Lung (tissue), 12 donors: ENCODE data around the gene ASMT. TPM values are rescaled to one million over a fixed set of nuclear protein-coding genes. Genes with fewer than 3 reads are reported as not detected.
"Not testable (repeated sequence)": the region's sequence is repeated elsewhere in the genome, so short reads cannot be mapped to it uniquely, and the experiment has no call there.

ENCODE experiments used
- ATAC-seq: fragments of 200-7000 bp; cut with Tn5 transposase; one replicate; pipeline ENCODE4 v1.9.1; 2020; ENCODE audit warnings: moderate number of reproducible peaks; ENCODE audit not compliant: insufficient read depth, low FRiP score
- DNase-seq, 3 donors: peaks; one replicate each; pipeline ENCODE4 v3.0.0-alpha.2; 2013 to 2017
- H3K27ac ChIP-seq, 2 donors: one replicate each; pipeline ENCODE4 v1.5.1; 2013; ENCODE audit warnings: mild to moderate bottlenecking in 2 of 2, moderate library complexity in 2 of 2, control low read depth in 1 of 2, inconsistent platforms in 1 of 2, low read depth in 1 of 2, low read length in 1 of 2
- H3K27me3 ChIP-seq, 3 donors: one replicate each; pipeline ENCODE4 v1.5.1; 2013; ENCODE audit warnings: low read length in 2 of 3; ENCODE audit not compliant: control insufficient read depth in 3 of 3, insufficient read depth in 3 of 3
- H3K36me3 ChIP-seq, 4 donors: one replicate each; pipeline ENCODE4 v1.5.1; 2013; ENCODE audit warnings: low read length in 4 of 4, mild to moderate bottlenecking in 1 of 4, moderate library complexity in 1 of 4; ENCODE audit not compliant: control insufficient read depth in 4 of 4, insufficient read depth in 4 of 4
- H3K4me1 ChIP-seq, 5 donors: one replicate each; pipeline ENCODE4 v1.5.1; 2013; ENCODE audit warnings: low read length in 5 of 5, mild to moderate bottlenecking in 2 of 5, moderate library complexity in 1 of 5; ENCODE audit not compliant: control insufficient read depth in 5 of 5, insufficient read depth in 5 of 5
- H3K4me3 ChIP-seq: one replicate; pipeline ENCODE4 v1.5.1; 2013; ENCODE audit warnings: mild to moderate bottlenecking, control low read depth, moderate library complexity
- H3K9ac ChIP-seq, 2 donors: one replicate each; pipeline ENCODE4 v1.5.1; 2013; ENCODE audit warnings: low read length in 2 of 2, control low read depth in 1 of 2; ENCODE audit not compliant: insufficient read depth in 1 of 2
- H3K9me3 ChIP-seq, 4 donors: one replicate each; pipeline ENCODE4 v1.5.1; 2013; ENCODE audit warnings: low read length in 3 of 4, mild to moderate bottlenecking in 1 of 4, moderate library complexity in 1 of 4; ENCODE audit not compliant: control insufficient read depth in 4 of 4, insufficient read depth in 3 of 4
- CTCF ChIP-seq: IDR thresholded peaks from 2 replicates; pipeline ENCODE4 v1.5.1; 2012; ENCODE audit warnings: mild to moderate bottlenecking; ENCODE audit errors: control extremely low read depth, extremely low read depth
- WGBS, 2 donors: extraction: QIAGEN DNeasy Blood & Tissue Kit; methylation state at CpG; one replicate each; pipeline ENCODE4 v1.1.7; 2013; 5-methylcytosine and 5-hydroxymethylcytosine counted together
- polyA plus RNA-seq, 2 donors: library from polyadenylated mRNA; stranded (reverse); fragments of 200-250 nt; gene quantifications; one replicate each; pipeline ENCODE4 v1.2.1, GENCODE V29; 2013
- total RNA-seq, 2 donors: library from RNA; depleted of rRNA in 1 of 2; stranded (reverse); fragments of >200 nt in 1 of 2; gene quantifications; one replicate each; pipeline ENCODE4 v1.2.1, GENCODE V29; 2014 to 2021
- donor health status: control.
- donor health status: control.
- donor health status: Bipolar disorder and iron deficiency.
- donor health status: healthy.
- donor health status: DM: yes; HTN: yes; CAD: no.

Gene ASMT
- total and polyA plus RNA-seq, 4 donors = 0.09 to 0.63 (median 0.31) TPM

- 65 to 71% methylated on average over 4 of the region's 4 CpGs for WGBS, 2 donors
- Histone ChIP-seq H3K4me3 (no peak overlapping the region), H3K9me3 (no peaks in the 10 kb centered on the region), H3K4me1 (no peaks in the 10 kb centered on the region), H3K27me3 (no peaks in the 10 kb centered on the region), H3K9ac (no peak overlapping the region), H3K36me3 (peaks cover 0 to 1% (median 0%) of the 10 kb centered on the region in 4 donors), H3K27ac (no peak overlapping the region)
- TF ChIP-seq CTCF = no peak
- ATAC-seq = no peak
- DNase-seq = no peak
Observed at GRCh38 chrX:1618689-1619088, 3.8 kb downstream of the ASMT start.

GRCh38 chrX:1623691-1624090, 8.8 kb downstream of the ASMT start:
- no peaks in the 10 kb centered on the region for H3K4me1 ChIP-seq
- no peaks in the 10 kb centered on the region for H3K9me3 ChIP-seq
- WGBS, 2 donors = 79 to 84% methylated on average over 21 of the region's 21 CpGs
- no peak overlapping the region for H3K9ac ChIP-seq
- DNase-seq = no peak
- no peak for TF ChIP-seq CTCF
- no peak for ATAC-seq
- no peaks in the 10 kb centered on the region for H3K27me3 ChIP-seq
- peaks cover 0 to under 1% (median 0%) of the 10 kb centered on the region in 4 donors for H3K36me3 ChIP-seq
- no peak overlapping the region for H3K27ac ChIP-seq
- H3K4me3 ChIP-seq = no peak overlapping the region

- not testable (repeated sequence) for H3K36me3 ChIP-seq, H3K4me3 ChIP-seq, H3K27ac ChIP-seq, H3K9me3 ChIP-seq, ATAC-seq, DNase-seq, H3K9ac ChIP-seq, H3K27me3 ChIP-seq, H3K4me1 ChIP-seq
- 86 to 92% methylated on average over 14 of the region's 14 CpGs for WGBS, 2 donors
Observed at GRCh38 chrX:1624158-1624860, 9.4 kb downstream of the ASMT start.

- H3K27ac ChIP-seq = not testable (repeated sequence)
Observed at GRCh38 chrX:1624861-1625215, 10.0 kb downstream of the ASMT start.

More at GRCh38 chrX:1624861-1625215, 10.0 kb downstream of the ASMT start:
- H3K4me3 ChIP-seq, DNase-seq, ATAC-seq, H3K27me3 ChIP-seq, H3K36me3 ChIP-seq, H3K4me1 ChIP-seq, H3K9me3 ChIP-seq, H3K9ac ChIP-seq: not testable (repeated sequence)
- 83 to 86% methylated on average over 7 of the region's 7 CpGs for WGBS, 2 donors
